K562 (cell line): ENCODE measurements around the gene TBC1D9. TPM values are rescaled to one million over a fixed set of nuclear protein-coding genes. Genes with fewer than 3 reads are reported as not detected.

Source experiments
- ATAC-seq: fragments of 200-7000 bp; cut with Tn5 transposase; 3 replicates; pipeline ENCODE4 v1.9.1; 2020; ENCODE audit warnings: moderate library complexity
- BruUV-seq: library from RNA; stranded (reverse); fragments of 400-500 nt; replicated peaks from 2 replicates; lab custom pipeline; 2021; lab: Mats Ljungman, UMichigan
- CTCF ChIA-PET: fragments of 300-600 bp; formaldehyde crosslinking; extraction: SDS; loops from one replicate; lab custom pipeline; 2021; ENCODE audit warnings: low intra/inter-chr PET ratio; lab: Yijun Ruan, JAX
- POLR2A ChIA-PET: fragments of 300-600, 350-650 bp; sonication (Branson Sonifier 250); formaldehyde crosslinking; extraction: SDS; loops from one replicate; lab custom pipeline; 2021; ENCODE audit warnings: antibody characterized with exemption, inconsistent platforms; lab: Yijun Ruan, JAX
- DNase-seq, 4 experiments: peaks; one replicate each; pipeline versions ENCODE4 v3.0.0 to v3.0.0-alpha.2; 2011 to 2018; ENCODE audit warnings: low spot score in 3 of 4, mixed read lengths in 3 of 4; ENCODE audit errors: extremely low read depth in 1 of 4
- FAIRE-seq: peaks from 2 replicates; lab custom pipeline; 2011; peaks lifted over from hg19 to GRCh38; lab: Jason Lieb, UNC
- H2AFZ ChIP-seq: 2 replicates; pipeline ENCODE4 v1.6.0; 2011; ENCODE audit warnings: low read depth, low read length, control low read depth, inconsistent platforms
- H3K27ac ChIP-seq: fragments of 200-600 bp; 3 replicates; pipeline ENCODE4 v1.8.0; 2011; ENCODE audit warnings: low read depth, mild to moderate bottlenecking, control low read depth, inconsistent platforms, low read length, moderate library complexity, mixed read lengths; ENCODE audit errors: extremely low read depth
- H3K27me3 ChIP-seq, 2 experiments: fragments of 300-600 bp in 1 of 2; 2 replicates in 1 of 2; 3 replicates in 1 of 2; pipeline versions ENCODE4 v1.6.0 to v1.8.0; 2011; ENCODE audit warnings: inconsistent platforms in 2 of 2, low read length in 2 of 2, mild to moderate bottlenecking in 1 of 2, mixed read lengths in 1 of 2, moderate library complexity in 1 of 2; ENCODE audit not compliant: control insufficient read depth in 2 of 2, insufficient read depth in 2 of 2
- H3K36me3 ChIP-seq: fragments of 300-600 bp; 3 replicates; pipeline ENCODE4 v1.8.0; 2011; ENCODE audit warnings: mild to moderate bottlenecking, low read length, inconsistent platforms; ENCODE audit not compliant: control insufficient read depth, insufficient read depth
- H3K4me1 ChIP-seq, 2 experiments: fragments of 200-600 bp in 1 of 2; replicated peaks in 1 of 2; 2 replicates in 1 of 2; 3 replicates in 1 of 2; pipeline versions ENCODE4 v1.5.1 to v1.8.0; 2011; ENCODE audit warnings: inconsistent platforms in 2 of 2, low read length in 2 of 2, mild to moderate bottlenecking in 1 of 2, mixed read lengths in 1 of 2, moderate library complexity in 1 of 2; ENCODE audit not compliant: control insufficient read depth in 2 of 2, insufficient read depth in 2 of 2
- H3K4me2 ChIP-seq: 2 replicates; pipeline ENCODE4 v1.6.1; 2011; ENCODE audit warnings: low read length, control low read depth, inconsistent platforms, mixed read lengths; ENCODE audit not compliant: insufficient read depth
- H3K4me3 ChIP-seq: fragments of 200-600 bp; sonication (generic), shearing (Covaris generic); 2 replicates; pipeline ENCODE4 v1.5.1; 2016; ENCODE audit warnings: control low read depth, inconsistent platforms
- H3K79me2 ChIP-seq: fragments of 200-600 bp; 3 replicates; pipeline ENCODE4 v1.8.0; 2011; ENCODE audit warnings: low read length, inconsistent platforms; ENCODE audit not compliant: control insufficient read depth, insufficient read depth
- H3K9ac ChIP-seq, 2 experiments: 2 replicates each; pipeline versions ENCODE4 v1.6.0 to v1.6.1; 2011; ENCODE audit warnings: low read depth in 2 of 2, low read length in 2 of 2, control low read depth in 1 of 2, inconsistent platforms in 1 of 2, mild to moderate bottlenecking in 1 of 2, mixed read lengths in 1 of 2; ENCODE audit not compliant: insufficient read depth in 1 of 2
- H3K9me1 ChIP-seq: one replicate; pipeline ENCODE4 v1.6.0; 2011; ENCODE audit warnings: inconsistent platforms, mild to moderate bottlenecking, low read length, moderate library complexity; ENCODE audit not compliant: control insufficient read depth, insufficient read depth
- H3K9me3 ChIP-seq: replicated peaks from 2 replicates; pipeline ENCODE4 v1.5.1; 2011; ENCODE audit warnings: low read depth, low read length, inconsistent platforms; ENCODE audit not compliant: control insufficient read depth, insufficient read depth
- H4K20me1 ChIP-seq: replicated peaks from 2 replicates; pipeline ENCODE4 v1.6.1; 2011; ENCODE audit warnings: low read length, inconsistent platforms, mixed read lengths; ENCODE audit not compliant: control insufficient read depth, insufficient read depth
- CTCFL ChIP-seq: IDR thresholded peaks from 2 replicates; pipeline ENCODE4 v1.6.1; 2011; ENCODE audit warnings: borderline replicate concordance, low read depth, mild to moderate bottlenecking, moderate library complexity, low read length; ENCODE audit not compliant: insufficient read depth, poor library complexity, severe bottlenecking
- FUS ChIP-seq: fragments of 200-400 bp; formaldehyde crosslinking; optimal IDR thresholded peaks from 2 replicates; pipeline ENCODE3; 2017; ENCODE audit warnings: low read depth, low read length
- NCOA2 ChIP-seq, 2 experiments: fragments of 450-650 bp; IDR thresholded peaks; 2 replicates each; pipeline ENCODE4 v1.6.1; 2018; ENCODE audit warnings: mild to moderate bottlenecking in 2 of 2, moderate library complexity in 1 of 2; ENCODE audit not compliant: partially characterized antibody in 2 of 2
- RFX1 ChIP-seq: fragments of 450-650 bp; IDR thresholded peaks from 2 replicates; pipeline ENCODE4 v1.6.1; 2016; ENCODE audit warnings: mild to moderate bottlenecking, moderate library complexity
- ZNF143 ChIP-seq: sonication (generic); formaldehyde crosslinking; IDR thresholded peaks from 2 replicates; pipeline ENCODE4 v1.9.0; 2022; ENCODE audit warnings: mild to moderate bottlenecking, missing genetic modification reagents
- WGBS: fragments of 100-300 bp; shearing (Covaris generic); methylation state at CpG from one replicate; pipeline ENCODE4 v1.1.6; 2016; ENCODE audit warnings: low coverage, mixed read lengths; ENCODE audit not compliant: insufficient coverage; ENCODE audit errors: missing lambda C conversion rate; 5-methylcytosine and 5-hydroxymethylcytosine counted together
- in situ Hi-C: fragments of 300-500 bp; cut with MboI; formaldehyde crosslinking; loops from 4 replicates; pipeline ENCODE4 v1.15.0; 2018; ENCODE audit warnings: inconsistent platforms, mixed read lengths
- intact Hi-C: fragments of 100-400 bp; cut with micrococcal nuclease; formaldehyde crosslinking; loops from 2 replicates; pipeline ENCODE4 v1.14.2; 2022
- polyA plus RNA-seq, 8 experiments: library from polyadenylated mRNA; depleted of rRNA in 4 of 8; stranded (reverse) in 5 of 8; unstranded in 3 of 8; fragments of >200 nt; fragmentation: Nextera tagmentation in 2 of 8; fragmentation: Illumina TruSeq in 1 of 8; extraction: Ambion mirVana in 2 of 8; extraction: Trizol in 1 of 8; gene quantifications; 2 replicates each; pipeline versions ENCODE4 v1.2.1 to v1.2.3, GENCODE V29; 2011 to 2014; ENCODE audit warnings: inconsistent platforms in 1 of 8, missing spikeins in 1 of 8
- total RNA-seq, 7 experiments: library from RNA; depleted of rRNA in 6 of 7; stranded (reverse); fragments of >200 nt in 6 of 7; fragmentation: Illumina TruSeq in 2 of 7; extraction: Trizol in 2 of 7; gene quantifications; 2 replicates each; pipeline versions ENCODE4 v1.2.1 to v1.2.3, GENCODE V29; 2011 to 2021; ENCODE audit warnings: low replicate concordance in 1 of 7
- TF ChIP-seq, protein P1 (sequence below): fragments of 200-800 bp; sonication (Bioruptor generic); IDR thresholded peaks from 2 replicates; pipeline ENCODE4 v1.6.1; 2017; ENCODE audit warnings: missing genetic modification characterization, missing compliant biosample characterization

TBC1D9 gene
- total and polyA plus RNA-seq, 9 of the 15 experiments (the other 6 are each of a cell fraction or from before 2014, with no cell fraction given) = 0.13 TPM; not detected in 8

DNA sequence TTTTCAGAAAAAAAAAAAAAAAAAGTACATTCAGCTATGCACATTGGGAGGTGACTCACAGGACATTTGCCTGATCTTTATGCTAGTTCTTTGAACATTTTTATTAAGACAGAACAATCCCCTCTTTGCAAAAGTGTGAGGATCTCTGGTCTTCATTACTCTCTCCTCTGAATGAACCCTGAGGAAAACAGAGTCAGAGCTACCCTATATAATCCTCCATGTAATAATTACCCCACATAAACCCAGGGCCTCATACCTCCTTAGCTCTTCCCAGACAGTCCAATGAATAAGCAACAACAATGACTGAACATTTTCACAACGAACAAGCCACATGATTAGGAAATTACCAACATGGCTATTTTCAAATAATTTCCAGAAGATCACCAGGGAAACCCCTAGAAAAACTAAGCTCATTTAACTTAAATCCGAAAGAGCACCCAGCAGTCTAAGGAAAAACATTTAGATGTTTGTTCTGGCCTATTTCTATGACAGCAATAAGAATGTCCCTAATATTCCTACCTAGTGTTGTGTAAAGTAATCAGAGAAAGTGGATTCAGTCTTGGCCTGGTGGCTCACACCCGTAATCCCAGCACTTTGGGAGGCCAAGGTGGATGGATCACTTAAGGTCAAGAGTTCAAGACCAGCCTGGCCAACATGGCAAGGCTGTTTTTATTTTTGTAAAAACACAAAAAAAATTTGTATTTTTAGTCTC, 37.8 kb downstream of the TBC1D9 start:
- no peaks in the 10 kb centered on the region for H3K4me1 ChIP-seq

More for the DNA sequence above, 37.8 kb downstream of the TBC1D9 start:
- Histone ChIP-seq H3K27me3 (no peaks in the 10 kb centered on the region), H3K27ac (no peak overlapping the region), H3K36me3 (no peaks in the 10 kb centered on the region), H3K9me3 (no peaks in the 10 kb centered on the region), H3K9me1 (no peaks in the 10 kb centered on the region), H4K20me1 (no peaks in the 10 kb centered on the region), H3K4me3 (no peak overlapping the region), H3K4me2 (no peak overlapping the region), H2AFZ (no peak overlapping the region), H3K9ac (no peak overlapping the region), H3K79me2 (no peaks in the 10 kb centered on the region)
- POLR2A ChIA-PET = no interaction called here
- FAIRE-seq (no peak), DNase-seq (no peak), ATAC-seq (no peak)
- intact Hi-C loops = no loop called here
- BruUV-seq = no TSS peak
- WGBS = 0% methylated on average over 3 of the region's 3 CpGs
- TF ChIP-seq RFX1 = no peak
- TF ChIP-seq FUS = no peak
- no peak for TF ChIP-seq NCOA2 (IDR thresholded peaks at IDR 0.05; ENCODE audit: partially characterized antibody in 2 of 2)
- TF ChIP-seq, protein P1, sequence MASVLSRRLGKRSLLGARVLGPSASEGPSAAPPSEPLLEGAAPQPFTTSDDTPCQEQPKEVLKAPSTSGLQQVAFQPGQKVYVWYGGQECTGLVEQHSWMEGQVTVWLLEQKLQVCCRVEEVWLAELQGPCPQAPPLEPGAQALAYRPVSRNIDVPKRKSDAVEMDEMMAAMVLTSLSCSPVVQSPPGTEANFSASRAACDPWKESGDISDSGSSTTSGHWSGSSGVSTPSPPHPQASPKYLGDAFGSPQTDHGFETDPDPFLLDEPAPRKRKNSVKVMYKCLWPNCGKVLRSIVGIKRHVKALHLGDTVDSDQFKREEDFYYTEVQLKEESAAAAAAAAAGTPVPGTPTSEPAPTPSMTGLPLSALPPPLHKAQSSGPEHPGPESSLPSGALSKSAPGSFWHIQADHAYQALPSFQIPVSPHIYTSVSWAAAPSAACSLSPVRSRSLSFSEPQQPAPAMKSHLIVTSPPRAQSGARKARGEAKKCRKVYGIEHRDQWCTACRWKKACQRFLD = no peak
- no peak for TF ChIP-seq CTCFL
- no peak for TF ChIP-seq ZNF143 (CRISPR knock-in tag)
- TF ChIP-seq, all 486 proteins: peak for 0
- in situ Hi-C loops = no loop called here
- CTCF ChIA-PET = no interaction called here
